HCEC 1CT (cell line): ENCODE data around the gene SRSF5.
A peak's percentile ranks its signal among the peaks of the same experiment; 100 is the strongest.
"Not testable (repeated sequence)": the region's sequence is repeated elsewhere in the genome, so short reads cannot be mapped to it uniquely, and the experiment has no call there.

Experiments
- DNase-seq: peaks from one replicate; pipeline ENCODE4 v3.0.0-alpha.2; 2017

Gene SRSF5

DNA sequence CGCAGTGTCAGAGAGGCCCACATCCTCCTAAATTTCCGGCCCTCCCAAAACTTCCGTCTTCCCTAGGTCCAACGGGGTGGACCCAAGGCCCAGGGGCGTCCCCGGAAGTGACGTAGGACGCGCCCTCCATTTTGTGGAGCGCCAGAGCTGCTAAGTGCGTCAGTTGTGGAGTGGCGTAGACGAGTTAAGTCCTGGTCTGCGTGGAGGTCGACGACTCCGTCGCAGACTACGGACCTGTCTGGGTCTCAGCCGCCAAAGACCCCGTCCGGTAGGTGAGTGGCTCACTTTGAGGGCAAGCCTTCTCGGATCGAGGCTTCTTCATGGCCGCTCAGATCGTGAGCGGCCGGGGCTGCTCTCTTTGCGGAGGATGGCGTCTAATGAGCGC, at the start of gene SRSF5:
Gene SRSF5 (plus strand): TSS at position 159 of the 385 bp plus-strand sequence. CDS start 1,015 bp downstream, outside the sequence.
- peak; percentile 95 for DNase-seq

DNA sequence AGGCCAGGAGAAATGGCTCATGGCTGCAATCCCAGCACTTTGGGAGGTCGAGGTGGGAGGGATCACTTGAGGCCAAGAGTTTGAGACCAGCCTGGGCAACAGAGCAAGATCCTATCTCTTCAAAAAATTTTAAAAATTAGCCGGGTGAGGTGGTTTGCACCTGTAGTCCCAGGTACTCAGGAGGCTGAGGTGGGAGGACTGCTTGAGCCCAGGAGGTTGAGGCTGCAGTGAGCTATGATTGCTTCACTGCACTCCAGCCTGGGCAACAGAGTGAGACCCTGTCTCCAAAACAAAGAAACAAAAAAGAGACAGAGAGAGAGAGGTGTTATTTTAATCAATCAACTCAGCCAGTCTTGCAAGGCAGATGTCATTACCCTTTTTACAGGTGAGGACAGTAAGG, 48.3 kb upstream of the SRSF5 start:
- DNase-seq, result not testable (repeated sequence)

DNA sequence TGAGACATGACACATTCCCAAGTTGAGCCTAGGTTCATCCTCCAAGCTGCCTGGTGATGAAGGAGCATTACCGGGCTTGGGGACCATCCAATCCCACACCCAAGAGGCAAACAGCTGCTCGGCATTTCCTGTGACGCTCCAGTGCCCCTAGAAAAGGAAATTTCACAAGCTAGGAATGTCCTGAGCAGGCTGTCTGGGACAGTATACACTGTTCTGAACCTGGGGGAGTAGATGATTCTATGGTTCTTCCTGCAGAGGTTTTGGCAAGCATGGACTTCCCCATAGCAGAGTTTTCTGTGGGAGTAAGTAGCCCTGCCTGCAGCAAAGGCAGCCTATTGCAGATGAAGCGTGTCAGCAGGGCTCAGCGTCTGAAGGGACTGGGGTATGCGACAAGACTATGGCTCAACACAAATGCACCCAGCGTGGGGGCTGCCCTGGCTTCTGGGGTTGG, 47.4 kb upstream of the SRSF5 start:
- peak; percentile 69 for DNase-seq

DNA sequence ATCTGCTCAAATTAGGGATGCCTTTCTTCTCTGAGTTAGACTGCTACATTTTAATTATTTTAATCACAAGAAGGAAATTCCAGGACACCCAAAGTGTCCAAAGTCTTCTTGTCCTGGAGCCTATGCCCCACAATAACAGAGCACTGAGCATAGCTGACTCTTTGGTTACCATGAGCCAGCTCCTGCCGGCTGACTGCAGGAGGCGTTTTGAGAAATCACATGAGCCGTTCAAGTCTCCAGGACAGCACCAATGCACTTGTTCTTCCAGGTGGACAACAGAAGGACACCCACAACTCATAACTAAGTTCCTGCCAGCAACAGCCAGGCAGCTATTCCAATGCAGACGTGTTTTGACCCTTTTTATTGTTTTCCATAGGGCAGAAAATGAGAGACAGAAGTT, 46.0 kb upstream of the SRSF5 start:
- DNase-seq, result no peak

DNA sequence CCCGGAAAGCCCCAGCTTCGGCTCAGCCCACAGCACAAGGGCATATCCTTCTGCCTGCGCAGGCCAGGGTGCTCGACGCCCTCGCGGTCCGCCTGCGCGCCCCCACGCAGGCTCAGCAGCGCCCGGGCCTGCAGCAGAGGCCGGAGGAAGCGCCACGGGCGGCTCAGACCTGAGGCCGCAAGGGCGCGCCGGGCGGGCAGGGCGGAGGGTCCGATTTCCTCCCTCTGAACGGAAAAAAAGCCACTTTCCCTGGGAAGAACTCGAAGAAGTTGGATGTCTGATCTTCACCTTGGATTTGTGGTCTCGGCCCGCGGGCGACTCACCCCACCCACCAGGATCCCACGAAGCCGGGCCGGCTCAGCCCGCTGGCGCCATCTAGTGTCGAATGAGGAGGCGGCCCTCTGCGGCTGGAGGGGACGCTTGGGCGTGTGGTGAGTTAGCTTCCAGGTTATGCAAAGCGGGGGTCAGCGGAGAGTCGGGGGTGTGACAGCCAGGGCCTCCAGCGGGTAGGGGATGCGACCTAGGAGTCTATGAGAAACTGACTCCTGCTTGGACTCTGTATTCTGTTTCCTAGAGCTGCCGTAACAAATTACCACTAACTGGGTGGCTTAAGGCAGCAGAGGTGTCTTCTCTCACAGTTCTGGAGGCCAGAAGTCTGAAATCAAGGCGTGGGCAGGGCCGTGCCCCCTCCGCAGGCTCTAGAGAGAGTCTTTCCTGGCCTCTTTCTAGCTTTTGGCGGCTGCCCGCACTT, 40.0 kb upstream of the SRSF5 start:
- peak; percentile 54 for DNase-seq

DNA sequence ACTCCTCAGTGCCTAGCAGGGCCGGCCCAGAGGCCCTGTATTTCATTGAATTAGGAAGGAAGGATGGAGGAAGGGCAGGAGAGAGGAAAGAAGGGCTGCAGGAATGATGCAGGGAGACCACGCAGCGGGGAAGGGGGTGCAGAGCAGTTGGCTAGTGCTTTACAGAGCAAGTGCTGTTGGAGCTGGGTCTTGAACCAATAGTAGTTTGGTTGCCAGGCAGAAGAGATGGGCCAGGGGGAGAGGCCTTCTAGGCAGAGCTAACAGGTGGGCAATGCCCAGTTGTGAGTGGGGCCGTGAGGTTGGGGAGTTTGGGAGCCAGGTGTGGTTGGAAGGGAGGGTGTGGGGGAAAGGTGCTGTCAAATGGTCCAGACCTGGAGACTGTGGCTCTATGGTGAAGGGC, 39.1 kb upstream of the SRSF5 start:
- no peak for DNase-seq

DNA sequence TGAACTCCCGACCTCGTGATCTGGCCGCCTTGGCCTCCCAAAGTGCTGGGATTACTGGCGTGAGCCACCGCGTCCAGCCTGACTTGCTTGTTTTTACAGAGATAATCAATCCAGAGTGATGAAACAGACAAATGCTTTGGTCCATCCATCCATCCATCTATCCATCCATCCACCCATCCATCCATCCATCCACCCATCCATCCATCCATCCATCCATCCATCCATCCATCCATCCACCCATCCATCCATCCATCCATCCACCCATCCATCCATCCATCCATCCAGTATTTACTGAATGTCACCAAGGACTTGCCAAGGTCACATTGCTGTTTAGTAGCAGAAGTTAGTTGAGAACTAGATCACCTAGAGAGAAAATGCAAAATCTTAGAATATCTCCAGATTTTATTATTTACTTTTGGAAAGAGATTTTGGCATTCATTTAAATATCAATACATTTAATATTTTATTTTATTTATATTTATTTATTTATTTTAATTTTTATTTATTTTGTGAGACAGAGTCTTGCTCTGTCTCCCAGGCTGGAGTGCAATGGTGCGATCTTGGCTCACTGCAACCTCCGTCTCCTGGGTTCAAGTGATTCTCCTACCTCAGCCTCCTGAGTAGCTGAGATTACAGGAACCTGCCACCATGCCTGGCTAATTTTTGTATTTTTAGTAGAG, 34.9 kb upstream of the SRSF5 start:
- not testable (repeated sequence) for DNase-seq

DNA sequence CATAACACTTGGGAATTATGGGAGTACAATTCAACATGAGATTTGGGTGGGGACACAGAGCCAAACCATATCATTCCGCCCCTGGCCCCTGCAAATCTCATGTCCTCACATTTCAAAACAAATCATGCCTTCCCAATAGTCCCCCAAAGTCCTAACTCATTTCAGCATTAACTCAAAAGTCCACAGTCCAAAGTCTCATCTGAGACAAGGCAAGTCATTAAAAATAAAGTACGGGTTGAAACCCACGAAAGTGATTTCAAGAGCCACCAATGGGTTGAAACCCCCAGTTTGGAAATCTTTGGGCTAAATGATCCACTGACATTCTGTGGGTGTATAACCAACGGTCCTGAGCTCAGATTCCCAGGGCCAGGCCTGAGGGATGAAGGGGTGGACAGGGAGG, 30.5 kb upstream of the SRSF5 start:
- DNase-seq, result not testable (repeated sequence)

DNA sequence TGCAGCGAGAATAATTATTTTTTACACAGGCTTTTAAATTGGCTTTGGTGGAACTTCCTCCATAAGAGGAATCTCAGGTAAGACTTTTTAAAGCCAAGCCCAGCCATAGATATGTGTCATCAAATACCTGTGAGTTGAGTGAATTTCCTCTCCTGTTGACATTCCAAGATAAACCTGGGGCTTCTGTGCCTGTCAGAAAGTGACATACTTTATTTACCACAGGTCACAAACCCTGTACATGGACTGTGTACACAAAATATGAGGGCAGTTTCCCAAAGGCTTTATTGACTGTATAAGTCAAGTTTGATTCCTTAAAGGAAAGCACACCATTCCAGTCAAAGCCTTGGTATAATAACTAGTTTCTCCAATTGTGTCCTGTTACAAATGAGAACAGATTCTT, 25.9 kb upstream of the SRSF5 start:
- DNase-seq, result no peak

DNA sequence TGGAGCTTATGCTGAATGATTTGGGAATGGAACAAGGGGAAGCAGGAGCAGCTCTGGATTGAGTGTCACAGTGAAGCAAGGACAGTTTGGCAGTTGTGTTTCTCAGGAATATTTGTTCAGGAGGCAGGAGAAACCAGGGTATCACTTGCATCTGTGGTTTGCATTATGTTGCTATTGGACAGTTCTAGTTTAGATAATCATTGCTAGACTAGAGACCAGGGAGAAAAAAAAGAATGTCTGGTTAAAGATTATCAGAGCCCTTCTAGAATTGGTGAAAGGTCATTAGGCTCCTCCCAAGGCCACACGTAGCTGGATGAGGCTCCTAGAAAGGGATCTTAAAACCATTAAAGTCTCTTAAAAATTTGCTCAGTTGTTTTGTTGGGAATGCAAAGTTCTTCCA, 17.0 kb upstream of the SRSF5 start:
- DNase-seq, result no peak

DNA sequence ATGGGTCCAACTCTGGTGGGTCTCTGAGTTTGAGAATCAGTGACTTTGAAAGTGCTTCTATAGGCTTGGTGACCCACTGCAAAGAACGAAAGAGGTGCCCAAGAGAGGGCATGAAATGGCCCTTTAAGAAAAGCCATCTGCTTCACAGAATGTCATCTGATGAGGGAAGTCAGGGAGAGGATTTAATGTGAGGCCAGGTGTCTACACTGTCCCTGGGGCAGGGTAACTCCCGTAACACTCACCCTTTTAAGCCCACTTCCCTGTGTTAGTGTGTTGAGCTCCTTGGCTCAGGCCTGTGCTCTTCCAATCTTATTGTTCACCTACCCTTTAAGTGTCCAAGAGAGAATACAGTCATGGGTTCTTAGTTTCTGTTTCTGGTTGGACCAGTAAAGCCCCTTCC, 16.4 kb upstream of the SRSF5 start:
- DNase-seq, result no peak

DNA sequence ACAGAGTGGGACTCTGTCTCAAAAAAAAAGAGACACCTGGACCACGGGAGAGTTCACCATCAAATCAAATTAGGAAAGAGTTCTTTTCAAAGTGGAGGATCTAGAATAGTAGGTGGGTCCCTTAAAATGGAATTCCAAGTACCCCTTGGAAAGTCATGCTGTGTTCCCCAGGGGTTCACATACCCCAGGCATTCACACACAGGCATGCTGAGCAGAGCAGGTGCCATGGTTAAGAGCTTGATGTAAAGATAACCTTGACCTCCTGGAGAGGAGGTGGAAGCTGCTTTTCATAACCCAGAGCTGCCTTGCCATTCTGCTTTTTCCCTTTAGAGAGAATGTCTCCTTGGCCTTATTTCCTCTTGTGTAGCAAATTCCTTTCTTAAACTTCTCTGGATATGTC, 14.2 kb upstream of the SRSF5 start:
- no peak for DNase-seq

DNA sequence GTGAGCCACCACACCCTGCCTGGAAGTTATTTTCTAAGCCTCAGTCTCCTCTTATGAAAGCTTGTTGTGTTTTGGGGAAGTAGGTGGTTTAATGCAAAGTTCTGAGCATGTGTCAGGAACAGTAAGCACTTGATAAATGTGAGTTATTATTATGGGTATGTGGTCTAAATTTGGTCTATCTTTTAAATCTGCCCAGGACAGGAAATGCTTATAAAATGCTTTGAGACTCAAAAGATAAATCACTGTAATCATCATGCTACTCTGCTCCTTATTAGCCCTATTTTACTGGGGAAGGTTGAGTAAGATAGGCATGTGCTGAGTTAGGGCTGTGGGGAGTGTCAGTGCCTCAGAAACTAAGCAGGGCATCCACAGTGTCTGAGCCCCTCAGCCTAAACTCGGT, 13.1 kb upstream of the SRSF5 start:
- DNase-seq, result no peak

DNA sequence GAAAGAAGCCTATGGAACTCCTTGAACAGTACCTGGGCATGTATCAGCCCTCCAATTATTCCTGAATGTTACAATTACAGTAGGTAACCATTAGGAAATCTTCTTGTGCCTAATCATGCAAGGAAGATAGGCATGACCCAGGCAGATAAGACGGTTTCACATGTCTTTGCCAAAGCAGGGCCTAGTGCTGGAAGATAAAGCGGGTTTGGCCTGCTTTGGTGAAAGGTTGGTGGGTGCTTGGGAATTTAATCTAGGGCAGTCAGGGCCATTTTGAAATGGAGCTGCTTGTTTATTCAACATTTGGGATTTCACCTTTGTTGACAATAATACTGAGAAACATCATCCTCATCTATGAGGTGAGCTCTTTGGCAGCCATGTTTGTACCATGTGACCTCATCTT, 12.5 kb upstream of the SRSF5 start:
- no peak for DNase-seq

DNA sequence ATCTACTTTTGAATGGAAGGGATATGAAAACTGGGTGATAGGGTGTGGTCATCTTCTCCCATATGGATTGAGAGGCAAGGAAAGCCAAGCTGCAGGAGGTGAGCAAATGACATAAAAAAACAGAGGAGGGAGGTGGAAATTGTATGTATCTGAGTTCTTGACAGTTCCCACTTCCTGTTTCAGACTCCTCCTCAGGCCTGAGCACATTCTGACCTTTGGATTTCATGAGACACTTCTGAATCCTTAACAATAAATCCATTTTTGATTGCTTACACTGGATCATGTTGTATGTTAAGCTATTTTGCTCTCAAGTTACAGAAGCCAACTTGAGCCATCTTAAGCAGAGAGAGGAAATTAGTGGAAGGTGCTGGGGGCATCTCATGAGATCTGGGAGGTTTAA, 11.6 kb upstream of the SRSF5 start:
- DNase-seq, result no peak

DNA sequence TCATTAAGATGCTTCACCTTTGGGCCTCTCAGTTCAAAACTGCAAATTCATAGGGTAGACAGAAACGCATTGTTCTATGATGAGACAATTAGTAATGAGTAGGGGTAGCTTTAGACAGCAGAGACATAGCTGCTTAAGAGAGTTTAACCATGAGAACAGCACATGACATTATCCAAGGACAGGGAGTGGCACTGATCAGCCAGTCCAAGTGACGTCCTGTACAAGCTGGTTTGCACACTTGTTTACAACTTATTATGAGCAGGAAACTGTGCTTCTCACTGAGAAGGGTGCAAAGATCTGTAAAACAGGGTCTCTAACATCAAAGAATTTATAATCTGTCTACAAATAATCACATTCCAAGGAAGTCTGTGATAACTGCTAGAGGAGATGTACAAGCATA, 11.2 kb upstream of the SRSF5 start:
- no peak for DNase-seq

DNA sequence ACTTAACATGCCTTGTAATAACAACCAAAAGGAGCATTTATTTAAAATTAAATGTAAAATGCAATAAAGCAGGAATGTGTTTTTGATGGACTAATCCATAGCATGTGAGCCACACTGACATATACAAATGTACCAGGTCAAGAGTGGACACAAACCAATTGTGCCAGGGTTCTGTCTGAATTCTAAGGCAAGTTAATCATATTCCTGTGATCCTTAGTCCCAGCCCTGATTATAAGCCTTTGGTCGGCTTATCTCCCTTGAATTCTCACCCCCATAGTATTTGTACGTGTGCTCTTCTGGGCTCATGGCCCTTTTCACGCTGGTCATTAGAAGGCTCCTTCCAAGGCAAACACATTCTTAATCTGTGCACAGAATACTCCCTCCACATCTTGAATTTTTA, 10.6 kb upstream of the SRSF5 start:
- no peak for DNase-seq

DNA sequence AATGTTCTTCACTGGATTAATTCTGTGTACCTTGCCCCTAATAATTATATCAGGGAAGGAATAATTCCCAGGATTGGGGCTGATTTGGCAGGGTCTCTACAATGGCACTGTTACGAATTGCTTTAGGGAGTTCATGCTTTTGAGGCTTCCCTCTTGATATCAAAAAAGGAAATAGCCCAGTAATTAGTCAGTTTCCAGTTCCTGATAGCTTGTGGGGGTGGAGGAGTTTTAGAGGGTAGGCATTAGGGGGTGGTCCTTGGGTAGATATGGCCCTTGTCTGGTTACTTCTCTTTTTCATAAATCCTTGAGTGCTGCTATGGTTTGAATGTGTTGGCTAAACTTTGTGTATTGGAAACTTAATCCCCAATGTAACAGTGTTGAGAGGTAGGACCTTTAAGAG, 6.1 kb upstream of the SRSF5 start:
- no peak for DNase-seq

DNA sequence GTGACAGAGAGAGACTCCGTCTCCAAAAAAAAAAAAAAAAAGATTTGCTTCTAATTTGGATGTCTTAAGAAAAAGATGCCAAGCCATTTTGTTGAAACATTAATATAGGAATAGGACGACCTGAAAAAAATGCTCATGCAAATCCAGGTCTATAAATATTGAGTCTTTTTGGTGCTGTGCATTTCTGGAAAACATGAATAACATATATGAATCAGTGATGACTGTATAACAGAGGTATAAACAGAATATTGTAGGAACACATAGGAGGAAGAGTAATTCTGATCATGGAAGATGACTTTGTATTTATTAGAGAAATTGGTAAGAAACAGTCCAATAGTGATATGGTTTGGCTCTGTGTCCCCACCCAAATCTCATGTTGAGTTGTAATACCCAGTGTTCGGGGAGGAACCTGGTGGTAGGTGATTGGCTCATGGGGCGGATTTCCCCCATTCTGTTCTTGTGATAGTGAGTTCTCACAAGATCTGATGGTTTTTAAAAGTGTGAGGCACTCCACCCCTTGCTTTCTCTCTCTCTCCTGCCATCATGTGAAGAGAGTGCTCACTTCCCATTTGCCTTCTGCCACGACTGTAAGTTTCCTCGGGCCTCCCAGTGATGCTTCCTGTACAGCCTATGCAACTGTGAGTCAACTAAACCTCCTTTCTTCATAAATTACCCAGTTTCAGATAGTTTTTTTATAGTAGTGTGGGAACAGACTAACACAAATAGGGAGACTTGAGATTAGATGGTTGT, 3.0 kb upstream of the SRSF5 start:
- peak; percentile 65 for DNase-seq

DNA sequence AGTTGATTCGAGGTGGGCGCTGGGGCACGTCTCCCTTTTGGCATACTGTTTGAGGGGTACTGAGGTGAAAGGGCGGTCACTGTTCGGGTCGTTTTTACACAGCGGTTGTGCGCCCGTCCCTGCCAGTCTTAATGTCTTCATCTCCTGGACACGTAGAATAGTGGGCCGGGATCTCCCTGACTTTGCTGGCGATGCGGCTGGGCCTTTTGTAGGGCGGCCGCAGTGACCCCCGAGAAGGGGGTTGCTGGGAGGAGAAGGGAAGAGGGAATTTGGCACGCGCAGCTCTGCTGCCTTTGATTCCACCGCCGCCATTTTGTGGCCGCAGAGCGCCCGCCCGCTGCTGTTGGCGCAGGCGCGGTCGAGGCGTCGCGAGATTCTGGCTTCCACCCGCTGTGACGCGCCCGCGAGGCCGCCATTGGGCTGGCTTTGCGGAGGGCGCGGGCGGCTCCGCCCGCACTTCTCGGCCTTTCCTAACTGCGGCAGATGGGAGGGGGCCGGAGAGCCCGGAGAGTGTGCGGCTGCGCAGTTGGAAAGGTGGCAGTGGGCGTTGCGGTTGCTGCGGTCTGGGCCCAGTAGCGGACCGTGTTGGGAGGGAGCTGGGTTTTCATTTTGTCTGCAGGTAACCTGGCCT, 542 bp downstream of the SRSF5 start:
- DNase-seq, result peak; percentile 81

DNA sequence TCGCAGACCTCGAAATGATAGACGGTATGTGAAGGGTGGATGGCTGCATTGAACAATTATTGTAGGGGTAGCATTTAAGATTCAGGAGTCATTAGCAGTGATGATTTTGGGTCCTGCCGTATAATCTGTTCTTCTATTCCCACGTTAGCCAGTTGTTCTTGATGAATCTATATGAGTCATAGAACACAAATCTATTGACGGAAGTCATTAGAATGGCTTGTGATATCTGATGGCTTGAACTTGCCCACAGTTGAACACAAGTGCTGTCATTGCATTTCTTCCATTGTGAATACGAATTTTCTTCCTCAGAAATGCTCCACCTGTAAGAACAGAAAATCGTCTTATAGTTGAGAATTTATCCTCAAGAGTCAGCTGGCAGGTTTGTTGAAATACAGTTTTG, 1.9 kb downstream of the SRSF5 start:
- no peak for DNase-seq

DNA sequence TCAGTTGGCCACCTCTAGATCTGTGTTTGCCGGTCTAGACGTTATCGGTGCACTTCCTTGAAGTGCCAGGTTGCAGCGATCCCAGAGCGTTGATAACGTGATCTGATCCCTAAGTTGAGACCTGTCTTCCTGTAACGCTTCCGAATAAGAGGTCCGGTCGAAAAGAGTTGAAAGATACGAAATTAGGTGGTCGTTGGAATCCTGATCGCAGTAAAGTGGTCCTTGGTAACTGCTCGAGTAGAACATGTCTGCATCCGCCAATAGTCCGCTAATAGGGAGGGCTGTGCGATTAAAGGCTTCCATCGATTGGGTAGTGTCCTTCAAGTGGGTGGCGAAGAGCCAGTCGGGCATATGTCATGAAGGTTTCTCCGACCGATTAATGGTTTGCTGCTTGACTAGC, 2.7 kb downstream of the SRSF5 start:
- no peak for DNase-seq

DNA sequence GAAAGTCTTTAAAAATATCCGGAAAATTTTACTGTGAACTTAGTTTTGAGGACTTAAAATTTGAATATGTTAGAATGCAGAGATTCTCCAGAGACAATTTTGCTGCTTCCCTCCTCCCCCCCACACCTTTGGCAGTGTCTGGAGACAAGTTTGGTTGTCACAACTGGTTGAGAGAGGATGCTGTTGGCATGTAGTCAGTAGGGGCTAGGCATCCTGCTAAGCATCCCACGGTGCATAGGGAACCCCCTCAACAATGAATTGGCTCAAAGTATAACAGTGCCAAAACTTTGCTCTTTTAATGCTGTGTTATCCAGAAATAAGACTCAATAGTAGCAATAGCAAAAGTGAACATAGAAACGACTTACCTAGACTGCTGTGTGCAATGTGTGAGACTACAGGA, 3.6 kb downstream of the SRSF5 start:
- DNase-seq, result no peak

DNA sequence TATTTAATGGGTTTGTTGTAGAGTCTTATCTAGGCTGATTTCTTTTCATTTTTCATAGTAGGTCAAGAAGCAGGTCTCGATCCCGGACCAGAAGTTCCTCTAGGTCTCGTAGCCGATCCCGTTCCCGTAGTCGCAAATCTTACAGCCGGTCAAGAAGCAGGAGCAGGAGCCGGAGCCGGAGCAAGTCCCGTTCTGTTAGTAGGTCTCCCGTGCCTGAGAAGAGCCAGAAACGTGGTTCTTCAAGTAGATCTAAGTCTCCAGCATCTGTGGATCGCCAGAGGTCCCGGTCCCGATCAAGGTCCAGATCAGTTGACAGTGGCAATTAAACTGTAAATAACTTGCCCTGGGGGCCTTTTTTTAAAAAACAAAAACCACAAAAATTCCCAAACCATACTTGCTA, 4.2 kb downstream of the SRSF5 start:
- DNase-seq, result no peak
